Keratinocyte (primary cell): Measurements from ENCODE around the gene LRCOL1. TPM values are rescaled to one million over a fixed set of nuclear protein-coding genes. Genes with fewer than 3 reads are reported as not detected.

Experiments
- DNase-seq: peaks from one replicate; pipeline ENCODE4 v3.0.0-alpha.2; 2011; ENCODE audit warnings: low read depth, missing footprints, low spot score
- FAIRE-seq: peaks from 2 replicates; lab custom pipeline; 2011; peaks lifted over from hg19 to GRCh38; lab: Jason Lieb, UNC
- H2AFZ ChIP-seq: 2 replicates; pipeline ENCODE4 v1.6.0; 2012; ENCODE audit warnings: low read length, control low read depth, inconsistent platforms; ENCODE audit not compliant: control insufficient read depth
- H3K27ac ChIP-seq: 2 replicates; pipeline ENCODE4 v1.5.1; 2011; ENCODE audit warnings: low read length; ENCODE audit not compliant: control insufficient read depth, insufficient read depth
- H3K27me3 ChIP-seq: 3 replicates; pipeline ENCODE4 v1.6.0; 2011; ENCODE audit warnings: low read length; ENCODE audit not compliant: control insufficient read depth, insufficient read depth; ENCODE audit errors: extremely low read depth
- H3K36me3 ChIP-seq, 2 experiments: 2 replicates in 1 of 2; 3 replicates in 1 of 2; pipeline ENCODE4 v1.5.1; 2011; ENCODE audit warnings: low read length in 2 of 2, mild to moderate bottlenecking in 1 of 2; ENCODE audit not compliant: control insufficient read depth in 2 of 2, insufficient read depth in 2 of 2; ENCODE audit errors: extremely low read depth in 1 of 2
- H3K4me1 ChIP-seq: 3 replicates; pipeline ENCODE4 v1.5.1; 2011; ENCODE audit warnings: low read length; ENCODE audit not compliant: control insufficient read depth, insufficient read depth; ENCODE audit errors: extremely low read depth
- H3K4me2 ChIP-seq: 3 replicates; pipeline ENCODE4 v1.6.0; 2011; ENCODE audit warnings: low read depth, low read length; ENCODE audit not compliant: control insufficient read depth, insufficient read depth; ENCODE audit errors: extremely low read depth
- H3K4me3 ChIP-seq, 3 experiments: fragments of 200-600 bp in 1 of 3; sonication (generic) in 1 of 3; 2 replicates in 2 of 3; 3 replicates in 1 of 3; pipeline ENCODE4 v1.5.1; 2011 to 2016; ENCODE audit warnings: low read length in 3 of 3, mild to moderate bottlenecking in 3 of 3, control low read depth in 2 of 3, inconsistent platforms in 1 of 3, low read depth in 1 of 3, mixed read lengths in 1 of 3, mixed run types in 1 of 3, moderate library complexity in 1 of 3; ENCODE audit not compliant: control insufficient read depth in 2 of 3, insufficient read depth in 2 of 3; ENCODE audit errors: extremely low read depth in 1 of 3
- H3K79me2 ChIP-seq: 2 replicates; pipeline ENCODE4 v1.6.0; 2012; ENCODE audit warnings: low read length; ENCODE audit not compliant: control insufficient read depth, insufficient read depth
- H3K9ac ChIP-seq: 3 replicates; pipeline ENCODE4 v1.6.0; 2011; ENCODE audit warnings: low read length; ENCODE audit not compliant: control insufficient read depth, insufficient read depth; ENCODE audit errors: extremely low read depth
- H3K9me1 ChIP-seq: 3 replicates; pipeline ENCODE4 v1.6.0; 2011; ENCODE audit warnings: low read length; ENCODE audit not compliant: control insufficient read depth, insufficient read depth; ENCODE audit errors: extremely low read depth
- H3K9me3 ChIP-seq: 2 replicates; pipeline ENCODE4 v1.5.1; 2012; ENCODE audit warnings: low read depth, low read length; ENCODE audit not compliant: control insufficient read depth
- H4K20me1 ChIP-seq: 3 replicates; pipeline ENCODE4 v1.6.0; 2011; ENCODE audit warnings: low read length; ENCODE audit not compliant: control insufficient read depth, insufficient read depth; ENCODE audit errors: extremely low read depth
- CTCF ChIP-seq, 3 experiments: IDR thresholded peaks in 1 of 3; conservative IDR thresholded peaks in 1 of 3; optimal IDR thresholded peaks in 1 of 3; 2 replicates in 2 of 3; 3 replicates in 1 of 3; pipeline versions ENCODE3 to v1.5.1; 2011; ENCODE audit warnings: low read length in 3 of 3, mild to moderate bottlenecking in 3 of 3, moderate library complexity in 2 of 3, control low read depth in 1 of 3, inconsistent platforms in 1 of 3; ENCODE audit not compliant: insufficient read depth in 2 of 3; ENCODE audit errors: extremely low read depth in 1 of 3
- EZH2 ChIP-seq: IDR thresholded peaks from one replicate; pipeline ENCODE4 v1.6.1; 2012; ENCODE audit warnings: inconsistent platforms, mild to moderate bottlenecking, low read length, moderate library complexity
- dilution Hi-C: fragments of 300-500 bp; cut with MboI; formaldehyde crosslinking; loops from one replicate; pipeline ENCODE4 v1.7.0; 2020; ENCODE audit warnings: low sequenced_read_pairs; ENCODE audit not compliant: extremely low pct_ligation_motif_present
- polyA plus RNA-seq, 5 experiments: library from polyadenylated mRNA; depleted of rRNA in 3 of 5; stranded (reverse) in 3 of 5; stranded (forward) in 1 of 5; unstranded in 1 of 5; fragments of >200 nt; gene quantifications; 1 replicate in 1 of 5; 2 replicates in 3 of 5; 3 replicates in 1 of 5; pipeline versions ENCODE4 v1.2.1 to v1.2.3, GENCODE V29; 2011 to 2012; ENCODE audit warnings: missing spikeins in 2 of 5, low read depth in 1 of 5, low replicate concordance in 1 of 5

The LRCOL1 gene
- polyA plus RNA-seq, 1 donor (not counting 4 experiments of a cell fraction or from before 2014, with no cell fraction given) = not detected

GRCh38 chr12:132568301-132568700 is 42.1 kb downstream of the LRCOL1 start:
- Histone ChIP-seq H3K4me3 (no peak overlapping the region), H3K36me3 (peaks cover 4 to 14% of the 10 kb centered on the region in 2 experiments), H3K9ac (no peak overlapping the region), H3K27me3 (no peaks in the 10 kb centered on the region), H2AFZ (no peak overlapping the region), H3K79me2 (peaks cover 19% of the 10 kb centered on the region), H4K20me1 (peaks cover 11% of the 10 kb centered on the region), H3K9me1 (no peaks in the 10 kb centered on the region), H3K27ac (no peak overlapping the region), H3K4me2 (no peak overlapping the region), H3K9me3 (no peaks in the 10 kb centered on the region), H3K4me1 (no peaks in the 10 kb centered on the region)
- no peak for DNase-seq
- dilution Hi-C loops = no loop called here
- no peak for FAIRE-seq
- TF ChIP-seq EZH2 (no peak), CTCF (optimal IDR thresholded peaks at IDR 0.05 in 1 of 3, IDR thresholded peaks at IDR 0.05 in 1 of 3, conservative IDR thresholded peaks at IDR 0.05 in 1 of 3; ENCODE audit: extremely low read depth in 1 of 3, insufficient read depth in 2 of 3, low read length in 3 of 3) (no peak)

- H3K4me2 ChIP-seq = no peak overlapping the region
- DNase-seq = no peak
- H3K79me2 ChIP-seq = peaks cover 29% of the 10 kb centered on the region
Measured at GRCh38 chr12:132566516-132567131, 43.8 kb downstream of the LRCOL1 start.

More at GRCh38 chr12:132566516-132567131, 43.8 kb downstream of the LRCOL1 start:
- Histone ChIP-seq H3K9me1 (no peaks in the 10 kb centered on the region), H2AFZ (no peak overlapping the region), H3K9me3 (no peaks in the 10 kb centered on the region), H3K4me3 (no peak overlapping the region), H4K20me1 (peaks cover 16% of the 10 kb centered on the region), H3K4me1 (peaks cover 6% of the 10 kb centered on the region), H3K27ac (no peak overlapping the region), H3K36me3 (peaks cover 4 to 10% of the 10 kb centered on the region in 2 experiments), H3K27me3 (no peaks in the 10 kb centered on the region), H3K9ac (no peak overlapping the region)
- no peak for FAIRE-seq
- TF ChIP-seq EZH2 (no peak), CTCF (optimal IDR thresholded peaks at IDR 0.05 in 1 of 3, IDR thresholded peaks at IDR 0.05 in 1 of 3, conservative IDR thresholded peaks at IDR 0.05 in 1 of 3; ENCODE audit: extremely low read depth in 1 of 3, insufficient read depth in 2 of 3, low read length in 3 of 3) (no peak)
- dilution Hi-C loops = no loop called here
